Ishikawa (cell line): Measurements from ENCODE around the gene SLC6A6.

Experiments used
- CEBPB ChIP-seq: IDR thresholded peaks from 2 replicates; pipeline ENCODE4 v1.6.1; 2012
- CREB1 ChIP-seq: IDR thresholded peaks from 2 replicates; pipeline ENCODE4 v1.6.1; 2012; ENCODE audit warnings: low read depth
- EP300 ChIP-seq: IDR thresholded peaks from 2 replicates; pipeline ENCODE4 v1.6.1; 2012; ENCODE audit warnings: borderline replicate concordance
- FOXM1 ChIP-seq: IDR thresholded peaks from 2 replicates; pipeline ENCODE4 v1.6.1; 2012; ENCODE audit warnings: low read depth, borderline replicate concordance
- NFIC ChIP-seq: IDR thresholded peaks from 2 replicates; pipeline ENCODE4 v1.6.1; 2012
- RAD21 ChIP-seq: IDR thresholded peaks from 2 replicates; pipeline ENCODE4 v1.6.1; 2012; ENCODE audit warnings: low read depth
- TAF1 ChIP-seq: IDR thresholded peaks from 2 replicates; pipeline ENCODE4 v1.6.1; 2012; ENCODE audit warnings: low read depth, mild to moderate bottlenecking
- TCF12 ChIP-seq: IDR thresholded peaks from 2 replicates; pipeline ENCODE4 v1.6.1; 2012; ENCODE audit warnings: low read depth
- TEAD4 ChIP-seq: IDR thresholded peaks from 2 replicates; pipeline ENCODE4 v1.6.1; 2012
- YY1 ChIP-seq: IDR thresholded peaks from 2 replicates; pipeline ENCODE4 v1.6.1; 2012; ENCODE audit warnings: low read depth
- TF ChIP-seq, protein P1 (sequence below): IDR thresholded peaks from 2 replicates; pipeline ENCODE4 v1.6.1; 2012
- TF ChIP-seq, protein P2 (sequence below): IDR thresholded peaks from 2 replicates; pipeline ENCODE4 v1.6.1; 2012; ENCODE audit warnings: low read depth, mild to moderate bottlenecking

DNA sequence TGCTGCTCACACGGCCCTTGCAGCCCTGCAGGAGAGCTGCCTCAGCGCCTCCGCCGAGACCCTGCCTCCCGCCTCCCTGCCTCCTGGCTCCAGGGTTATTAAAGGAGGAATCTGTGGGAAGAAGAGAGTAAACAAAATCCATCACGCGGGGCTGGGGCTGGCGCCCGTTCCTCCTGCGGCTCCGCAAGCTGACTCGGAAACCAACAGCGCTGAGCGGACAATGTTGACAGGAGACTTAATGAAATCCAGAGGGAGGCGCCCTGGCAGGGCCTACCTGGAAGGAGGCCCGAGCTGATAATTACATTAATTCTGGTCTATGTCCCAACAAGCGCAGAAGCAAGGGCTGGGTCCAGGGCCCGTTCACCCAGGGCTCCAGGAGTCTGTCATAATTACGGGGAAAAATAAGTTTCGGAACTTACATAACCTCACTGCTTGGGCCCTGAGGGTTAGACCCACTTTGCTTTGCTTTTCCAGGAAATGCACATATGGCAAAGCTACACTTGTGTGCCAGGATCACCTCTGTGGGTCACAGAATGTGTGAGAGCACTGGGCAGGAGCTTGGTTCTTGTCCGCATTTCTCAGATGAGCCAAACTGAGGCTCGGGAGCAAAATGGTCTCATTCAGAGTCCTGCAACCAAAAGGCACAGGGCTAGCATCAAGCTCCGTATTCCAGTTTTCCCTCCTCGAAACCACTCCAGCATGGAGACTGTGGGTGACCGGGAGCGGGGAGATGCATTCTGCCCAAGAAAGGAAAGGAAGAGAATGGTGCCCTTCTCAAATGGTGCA is 43.8 kb upstream of the SLC6A6 start:
- no peak for TF ChIP-seq EP300
- TF ChIP-seq TCF12 = no peak
- TF ChIP-seq TAF1 = no peak
- TF ChIP-seq, protein P1, sequence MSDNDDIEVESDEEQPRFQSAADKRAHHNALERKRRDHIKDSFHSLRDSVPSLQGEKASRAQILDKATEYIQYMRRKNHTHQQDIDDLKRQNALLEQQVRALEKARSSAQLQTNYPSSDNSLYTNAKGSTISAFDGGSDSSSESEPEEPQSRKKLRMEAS = no peak
- TF ChIP-seq CREB1 = no peak
- TF ChIP-seq NFIC = no peak
- TF ChIP-seq, protein P2, sequence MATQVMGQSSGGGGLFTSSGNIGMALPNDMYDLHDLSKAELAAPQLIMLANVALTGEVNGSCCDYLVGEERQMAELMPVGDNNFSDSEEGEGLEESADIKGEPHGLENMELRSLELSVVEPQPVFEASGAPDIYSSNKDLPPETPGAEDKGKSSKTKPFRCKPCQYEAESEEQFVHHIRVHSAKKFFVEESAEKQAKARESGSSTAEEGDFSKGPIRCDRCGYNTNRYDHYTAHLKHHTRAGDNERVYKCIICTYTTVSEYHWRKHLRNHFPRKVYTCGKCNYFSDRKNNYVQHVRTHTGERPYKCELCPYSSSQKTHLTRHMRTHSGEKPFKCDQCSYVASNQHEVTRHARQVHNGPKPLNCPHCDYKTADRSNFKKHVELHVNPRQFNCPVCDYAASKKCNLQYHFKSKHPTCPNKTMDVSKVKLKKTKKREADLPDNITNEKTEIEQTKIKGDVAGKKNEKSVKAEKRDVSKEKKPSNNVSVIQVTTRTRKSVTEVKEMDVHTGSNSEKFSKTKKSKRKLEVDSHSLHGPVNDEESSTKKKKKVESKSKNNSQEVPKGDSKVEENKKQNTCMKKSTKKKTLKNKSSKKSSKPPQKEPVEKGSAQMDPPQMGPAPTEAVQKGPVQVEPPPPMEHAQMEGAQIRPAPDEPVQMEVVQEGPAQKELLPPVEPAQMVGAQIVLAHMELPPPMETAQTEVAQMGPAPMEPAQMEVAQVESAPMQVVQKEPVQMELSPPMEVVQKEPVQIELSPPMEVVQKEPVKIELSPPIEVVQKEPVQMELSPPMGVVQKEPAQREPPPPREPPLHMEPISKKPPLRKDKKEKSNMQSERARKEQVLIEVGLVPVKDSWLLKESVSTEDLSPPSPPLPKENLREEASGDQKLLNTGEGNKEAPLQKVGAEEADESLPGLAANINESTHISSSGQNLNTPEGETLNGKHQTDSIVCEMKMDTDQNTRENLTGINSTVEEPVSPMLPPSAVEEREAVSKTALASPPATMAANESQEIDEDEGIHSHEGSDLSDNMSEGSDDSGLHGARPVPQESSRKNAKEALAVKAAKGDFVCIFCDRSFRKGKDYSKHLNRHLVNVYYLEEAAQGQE = no peak
- TF ChIP-seq RAD21 = no peak
- no peak for TF ChIP-seq CEBPB
- TF ChIP-seq FOXM1 = no peak
- TF ChIP-seq YY1 = no peak
- no peak for TF ChIP-seq TEAD4
